Nephron progenitor cell (in vitro differentiated cells): ENCODE measurements around the gene ZNF366.

ENCODE experiments used
- DNase-seq: peaks from one replicate; pipeline ENCODE4 v3.0.0; 2021
- H3K27ac Mint-ChIP-seq: 2 replicates; pipeline ENCODE4 v1.8.0; 2021; ENCODE audit warnings: mild to moderate bottlenecking, moderate library complexity, mixed read lengths
- H3K27me3 Mint-ChIP-seq: 2 replicates; pipeline ENCODE4 v1.8.0; 2021; ENCODE audit warnings: mild to moderate bottlenecking, low read depth, mixed read lengths; ENCODE audit not compliant: poor library complexity
- H3K36me3 Mint-ChIP-seq: 2 replicates; pipeline ENCODE4 v1.8.0; 2021; ENCODE audit warnings: low read depth, mixed read lengths
- H3K4me1 Mint-ChIP-seq: 2 replicates; pipeline ENCODE4 v1.8.0; 2021; ENCODE audit warnings: mixed read lengths
- H3K4me3 Mint-ChIP-seq: 2 replicates; pipeline ENCODE4 v1.8.0; 2021; ENCODE audit warnings: mild to moderate bottlenecking, moderate library complexity, mixed read lengths
- H3K9me3 Mint-ChIP-seq: 2 replicates; pipeline ENCODE4 v1.8.0; 2021; ENCODE audit warnings: mild to moderate bottlenecking, moderate library complexity, mixed read lengths
- CTCF ChIP-seq: fragments of 200-600 bp; sonication (generic); IDR thresholded peaks from 2 replicates; pipeline ENCODE4 v1.5.0; 2021; ENCODE audit warnings: antibody characterized with exemption

The ZNF366 gene

DNA sequence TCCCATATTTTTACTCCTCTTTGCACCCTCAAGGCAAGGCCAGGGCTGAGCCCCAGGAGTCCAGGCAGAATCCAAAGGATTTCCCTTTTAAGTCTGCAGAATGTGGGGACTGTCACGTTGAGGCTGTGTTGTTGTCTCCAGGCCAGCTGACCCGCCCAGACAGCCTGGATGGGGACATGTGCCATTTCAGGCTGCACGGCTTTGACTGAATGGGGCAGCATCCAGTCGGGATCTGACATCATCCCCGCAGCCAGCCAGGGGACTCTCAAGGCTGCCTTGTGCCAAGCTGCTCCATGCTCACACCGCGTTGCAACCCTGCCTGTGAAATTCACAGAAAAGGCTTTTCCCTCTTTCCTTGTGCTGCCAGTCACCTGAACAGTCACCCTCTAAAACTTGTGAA lies 2.2 kb upstream of the ZNF366 start:
- Mint-ChIP-seq H3K4me3 (no peak overlapping the region), H3K27me3 (peaks cover 6% of the 10 kb centered on the region), H3K9me3 (no peaks in the 10 kb centered on the region), H3K36me3 (no peaks in the 10 kb centered on the region), H3K27ac (no peak overlapping the region), H3K4me1 (peaks cover 43% of the 10 kb centered on the region)
- DNase-seq: no peak
- TF ChIP-seq CTCF: no peak

- H3K27ac Mint-ChIP-seq: no peak overlapping the region
- no peak for TF ChIP-seq CTCF
- H3K4me1 Mint-ChIP-seq: peaks cover 49% of the 10 kb centered on the region
- H3K4me3 Mint-ChIP-seq: no peak overlapping the region
- no peak for DNase-seq
- H3K36me3 Mint-ChIP-seq: no peaks in the 10 kb centered on the region
- peaks cover 4% of the 10 kb centered on the region for H3K27me3 Mint-ChIP-seq
- no peaks in the 10 kb centered on the region for H3K9me3 Mint-ChIP-seq
Measured at GRCh38 chr5:72508241-72509170, 1.3 kb upstream of the ZNF366 start.

DNA sequence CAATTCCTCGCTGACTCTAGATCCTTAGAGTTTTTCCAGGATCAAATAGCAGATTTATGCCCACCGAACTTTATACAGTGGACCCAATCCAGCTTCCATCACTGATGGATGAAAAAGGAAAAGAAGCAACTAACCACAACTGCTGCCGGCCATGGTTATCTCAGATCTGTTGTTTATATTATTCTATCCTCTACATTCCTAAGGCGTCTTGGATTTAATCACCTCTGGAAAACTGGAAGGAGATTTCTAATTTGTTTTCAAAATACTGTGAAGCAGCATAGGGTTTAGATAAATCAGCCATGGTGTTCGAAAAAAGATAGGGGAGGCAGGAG lies 663 bp upstream of the ZNF366 start:
- Mint-ChIP-seq H3K4me3 (no peak overlapping the region), H3K9me3 (no peaks in the 10 kb centered on the region), H3K27me3 (peaks cover 4% of the 10 kb centered on the region), H3K4me1 (peaks cover 50% of the 10 kb centered on the region), H3K36me3 (no peaks in the 10 kb centered on the region), H3K27ac (no peak overlapping the region)
- DNase-seq: no peak
- no peak for TF ChIP-seq CTCF

- Mint-ChIP-seq H3K9me3 (no peaks in the 10 kb centered on the region), H3K4me1 (peaks cover 42% of the 10 kb centered on the region), H3K27ac (no peak overlapping the region), H3K4me3 (no peak overlapping the region), H3K36me3 (no peaks in the 10 kb centered on the region), H3K27me3 (peaks cover 4% of the 10 kb centered on the region)
- no peak for DNase-seq
- TF ChIP-seq CTCF: no peak
Measured at GRCh38 chr5:72506158-72506549, 1.1 kb downstream of the ZNF366 start.

- no peak overlapping the region for H3K4me3 Mint-ChIP-seq
- no peak overlapping the region for H3K27ac Mint-ChIP-seq
- no peaks in the 10 kb centered on the region for H3K36me3 Mint-ChIP-seq
- DNase-seq: no peak
- H3K9me3 Mint-ChIP-seq: no peaks in the 10 kb centered on the region
- H3K4me1 Mint-ChIP-seq: peaks cover 37% of the 10 kb centered on the region
- H3K27me3 Mint-ChIP-seq: peaks cover 4% of the 10 kb centered on the region
- TF ChIP-seq CTCF: no peak
Measured at GRCh38 chr5:72505539-72506157, 1.6 kb downstream of the ZNF366 start.
